K562 (cell line): ENCODE data around the gene KCTD17. TPM values are rescaled to one million over a fixed set of nuclear protein-coding genes. Genes with fewer than 3 reads are reported as not detected.

Source experiments
- ATAC-seq: fragments of 200-7000 bp; cut with Tn5 transposase; 3 replicates; pipeline ENCODE4 v1.9.1; 2020; ENCODE audit warnings: moderate library complexity
- BruUV-seq: library from RNA; stranded (reverse); fragments of 400-500 nt; replicated peaks from 2 replicates; lab custom pipeline; 2021; lab: Mats Ljungman, UMichigan
- CTCF ChIA-PET: fragments of 300-600 bp; formaldehyde crosslinking; extraction: SDS; loops from one replicate; lab custom pipeline; 2021; ENCODE audit warnings: low intra/inter-chr PET ratio; lab: Yijun Ruan, JAX
- POLR2A ChIA-PET: fragments of 300-600, 350-650 bp; sonication (Branson Sonifier 250); formaldehyde crosslinking; extraction: SDS; loops from one replicate; lab custom pipeline; 2021; ENCODE audit warnings: antibody characterized with exemption, inconsistent platforms; lab: Yijun Ruan, JAX
- DNase-seq, 4 experiments: peaks; one replicate each; pipeline versions ENCODE4 v3.0.0 to v3.0.0-alpha.2; 2011 to 2018; ENCODE audit warnings: low spot score in 3 of 4, mixed read lengths in 3 of 4; ENCODE audit errors: extremely low read depth in 1 of 4
- FAIRE-seq: peaks from 2 replicates; lab custom pipeline; 2011; peaks lifted over from hg19 to GRCh38; lab: Jason Lieb, UNC
- H2AFZ ChIP-seq: 2 replicates; pipeline ENCODE4 v1.6.0; 2011; ENCODE audit warnings: low read depth, low read length, control low read depth, inconsistent platforms
- H3K27ac ChIP-seq: fragments of 200-600 bp; 3 replicates; pipeline ENCODE4 v1.8.0; 2011; ENCODE audit warnings: low read depth, mild to moderate bottlenecking, control low read depth, inconsistent platforms, low read length, moderate library complexity, mixed read lengths; ENCODE audit errors: extremely low read depth
- H3K27me3 ChIP-seq, 2 experiments: fragments of 300-600 bp in 1 of 2; 2 replicates in 1 of 2; 3 replicates in 1 of 2; pipeline versions ENCODE4 v1.6.0 to v1.8.0; 2011; ENCODE audit warnings: inconsistent platforms in 2 of 2, low read length in 2 of 2, mild to moderate bottlenecking in 1 of 2, mixed read lengths in 1 of 2, moderate library complexity in 1 of 2; ENCODE audit not compliant: control insufficient read depth in 2 of 2, insufficient read depth in 2 of 2
- H3K36me3 ChIP-seq: fragments of 300-600 bp; 3 replicates; pipeline ENCODE4 v1.8.0; 2011; ENCODE audit warnings: mild to moderate bottlenecking, low read length, inconsistent platforms; ENCODE audit not compliant: control insufficient read depth, insufficient read depth
- H3K4me1 ChIP-seq, 2 experiments: fragments of 200-600 bp in 1 of 2; replicated peaks in 1 of 2; 2 replicates in 1 of 2; 3 replicates in 1 of 2; pipeline versions ENCODE4 v1.5.1 to v1.8.0; 2011; ENCODE audit warnings: inconsistent platforms in 2 of 2, low read length in 2 of 2, mild to moderate bottlenecking in 1 of 2, mixed read lengths in 1 of 2, moderate library complexity in 1 of 2; ENCODE audit not compliant: control insufficient read depth in 2 of 2, insufficient read depth in 2 of 2
- H3K4me2 ChIP-seq: 2 replicates; pipeline ENCODE4 v1.6.1; 2011; ENCODE audit warnings: low read length, control low read depth, inconsistent platforms, mixed read lengths; ENCODE audit not compliant: insufficient read depth
- H3K4me3 ChIP-seq: fragments of 200-600 bp; sonication (generic), shearing (Covaris generic); 2 replicates; pipeline ENCODE4 v1.5.1; 2016; ENCODE audit warnings: control low read depth, inconsistent platforms
- H3K79me2 ChIP-seq: fragments of 200-600 bp; 3 replicates; pipeline ENCODE4 v1.8.0; 2011; ENCODE audit warnings: low read length, inconsistent platforms; ENCODE audit not compliant: control insufficient read depth, insufficient read depth
- H3K9ac ChIP-seq, 2 experiments: 2 replicates each; pipeline versions ENCODE4 v1.6.0 to v1.6.1; 2011; ENCODE audit warnings: low read depth in 2 of 2, low read length in 2 of 2, control low read depth in 1 of 2, inconsistent platforms in 1 of 2, mild to moderate bottlenecking in 1 of 2, mixed read lengths in 1 of 2; ENCODE audit not compliant: insufficient read depth in 1 of 2
- H3K9me1 ChIP-seq: one replicate; pipeline ENCODE4 v1.6.0; 2011; ENCODE audit warnings: inconsistent platforms, mild to moderate bottlenecking, low read length, moderate library complexity; ENCODE audit not compliant: control insufficient read depth, insufficient read depth
- H3K9me3 ChIP-seq: replicated peaks from 2 replicates; pipeline ENCODE4 v1.5.1; 2011; ENCODE audit warnings: low read depth, low read length, inconsistent platforms; ENCODE audit not compliant: control insufficient read depth, insufficient read depth
- H4K20me1 ChIP-seq: replicated peaks from 2 replicates; pipeline ENCODE4 v1.6.1; 2011; ENCODE audit warnings: low read length, inconsistent platforms, mixed read lengths; ENCODE audit not compliant: control insufficient read depth, insufficient read depth
- BCL6 ChIP-seq: fragments of 250-450 bp; sonication (Bioruptor Pico); IDR thresholded peaks from 2 replicates; pipeline ENCODE4 v1.4.0; 2020
- BRCA1 ChIP-seq, 2 experiments: fragments of 450-650 bp in 1 of 2; sonication (generic) in 1 of 2; formaldehyde crosslinking in 1 of 2; IDR thresholded peaks; 2 replicates each; pipeline versions ENCODE4 v1.5.0 to v1.6.1; 2017 to 2020; ENCODE audit warnings: mild to moderate bottlenecking in 1 of 2, missing genetic modification reagents in 1 of 2
- CBX5 ChIP-seq: IDR thresholded peaks from 2 replicates; pipeline ENCODE4 v1.6.1; 2014; ENCODE audit warnings: low read depth, borderline replicate concordance
- CC2D1A ChIP-seq: fragments of 450-650 bp; IDR thresholded peaks from 2 replicates; pipeline ENCODE4 v1.6.1; 2017; ENCODE audit warnings: mild to moderate bottlenecking
- GABPB2 ChIP-seq: fragments of 250-450 bp; sonication (Bioruptor Pico); conservative IDR thresholded peaks from 2 replicates; pipeline ENCODE4 v1.5.1; 2021; ENCODE audit warnings: mild to moderate bottlenecking
- ILF3 ChIP-seq: fragments of 450-650 bp; IDR thresholded peaks from 2 replicates; pipeline ENCODE4 v1.6.1; 2018; ENCODE audit warnings: antibody characterized with exemption, mild to moderate bottlenecking, moderate library complexity, borderline replicate concordance
- KLF1 ChIP-seq: fragments of 450-650 bp; IDR thresholded peaks from 2 replicates; pipeline ENCODE4 v1.6.1; 2016; ENCODE audit warnings: missing genetic modification characterization, missing compliant biosample characterization
- NCOA4 ChIP-seq: fragments of 450-650 bp; IDR thresholded peaks from 2 replicates; pipeline ENCODE4 v1.6.1; 2018; ENCODE audit warnings: mild to moderate bottlenecking; ENCODE audit not compliant: partially characterized antibody
- NFYB ChIP-seq: IDR thresholded peaks from 2 replicates; pipeline ENCODE4 v1.6.1; 2011; ENCODE audit warnings: mild to moderate bottlenecking, moderate library complexity; ENCODE audit not compliant: insufficient read length; ENCODE audit errors: extremely low read depth
- NR2C1 ChIP-seq, 2 experiments: fragments of 450-650 bp; IDR thresholded peaks; 2 replicates each; pipeline ENCODE4 v1.6.1; 2017; ENCODE audit warnings: mild to moderate bottlenecking in 2 of 2, antibody characterized with exemption in 1 of 2, inconsistent platforms in 1 of 2, missing compliant biosample characterization in 1 of 2, missing genetic modification characterization in 1 of 2
- RB1 ChIP-seq: fragments of 450-650 bp; IDR thresholded peaks from 2 replicates; pipeline ENCODE4 v1.6.1; 2017; ENCODE audit warnings: low read depth, mild to moderate bottlenecking
- RBM15 ChIP-seq: fragments of 200-400 bp; formaldehyde crosslinking; IDR thresholded peaks from 2 replicates; pipeline ENCODE4 v1.6.1; 2018; ENCODE audit warnings: mild to moderate bottlenecking, low read length, moderate library complexity; ENCODE audit not compliant: insufficient read depth
- RBM39 ChIP-seq: fragments of 200-400 bp; formaldehyde crosslinking; optimal IDR thresholded peaks from 2 replicates; pipeline ENCODE3; 2018; ENCODE audit warnings: low read depth, low read length
- TCF7L2 ChIP-seq: fragments of 150-350 bp; IDR thresholded peaks from 2 replicates; pipeline ENCODE4 v1.6.1; 2016; ENCODE audit warnings: low read depth, mild to moderate bottlenecking, low read length, moderate library complexity
- ZBTB9 ChIP-seq: fragments of 450-650 bp; formaldehyde crosslinking; IDR thresholded peaks from 2 replicates; pipeline ENCODE4 v1.4.0; 2020; ENCODE audit warnings: mild to moderate bottlenecking, moderate library complexity
- ZNF232 ChIP-seq: sonication (generic); formaldehyde crosslinking; IDR thresholded peaks from 2 replicates; pipeline ENCODE4 v1.8.0; 2022; ENCODE audit warnings: mild to moderate bottlenecking, missing genetic modification reagents
- ZNF324 ChIP-seq: fragments of 250-450 bp; sonication (Bioruptor Pico); IDR thresholded peaks from 2 replicates; pipeline ENCODE4 v1.4.0; 2020; ENCODE audit warnings: mild to moderate bottlenecking
- ZNF830 ChIP-seq: fragments of 250-450 bp; sonication (Bioruptor Pico); IDR thresholded peaks from 2 replicates; pipeline ENCODE4 v1.5.0; 2021; ENCODE audit warnings: mild to moderate bottlenecking
- WGBS: fragments of 100-300 bp; shearing (Covaris generic); methylation state at CpG from one replicate; pipeline ENCODE4 v1.1.6; 2016; ENCODE audit warnings: low coverage, mixed read lengths; ENCODE audit not compliant: insufficient coverage; ENCODE audit errors: missing lambda C conversion rate; 5-methylcytosine and 5-hydroxymethylcytosine counted together
- in situ Hi-C: fragments of 300-500 bp; cut with MboI; formaldehyde crosslinking; loops from 4 replicates; pipeline ENCODE4 v1.15.0; 2018; ENCODE audit warnings: inconsistent platforms, mixed read lengths
- intact Hi-C: fragments of 100-400 bp; cut with micrococcal nuclease; formaldehyde crosslinking; loops from 2 replicates; pipeline ENCODE4 v1.14.2; 2022
- polyA plus RNA-seq, 8 experiments: library from polyadenylated mRNA; depleted of rRNA in 4 of 8; stranded (reverse) in 5 of 8; unstranded in 3 of 8; fragments of >200 nt; fragmentation: Nextera tagmentation in 2 of 8; fragmentation: Illumina TruSeq in 1 of 8; extraction: Ambion mirVana in 2 of 8; extraction: Trizol in 1 of 8; gene quantifications; 2 replicates each; pipeline versions ENCODE4 v1.2.1 to v1.2.3, GENCODE V29; 2011 to 2014; ENCODE audit warnings: inconsistent platforms in 1 of 8, missing spikeins in 1 of 8
- total RNA-seq, 7 experiments: library from RNA; depleted of rRNA in 6 of 7; stranded (reverse); fragments of >200 nt in 6 of 7; fragmentation: Illumina TruSeq in 2 of 7; extraction: Trizol in 2 of 7; gene quantifications; 2 replicates each; pipeline versions ENCODE4 v1.2.1 to v1.2.3, GENCODE V29; 2011 to 2021; ENCODE audit warnings: low replicate concordance in 1 of 7
- TF ChIP-seq, protein P1 (sequence below): sonication (generic); formaldehyde crosslinking; IDR thresholded peaks from 2 replicates; pipeline ENCODE4 v1.5.0; 2020; ENCODE audit warnings: missing genetic modification reagents

Gene KCTD17
- total and polyA plus RNA-seq, 9 of the 15 experiments (the other 6 are each of a cell fraction or from before 2014, with no cell fraction given), result 0.22 to 0.90 (median 0.49) TPM; not detected in 2

- peaks cover 7% of the 10 kb centered on the region in 2 experiments; a peak in 4 of 5 replicates for H3K4me1 ChIP-seq
- no peak for ATAC-seq
- whole genome bisulfite sequencing, result 49% methylated on average over 2 of the region's 2 CpGs
- peaks cover 2 to 10% of the 10 kb centered on the region in 2 experiments; a peak in 1 of 5 replicates for H3K27me3 ChIP-seq
- no peak overlapping the region for H3K27ac ChIP-seq
- no peaks in the 10 kb centered on the region; the same call in 1 of the 2 replicates for H4K20me1 ChIP-seq
- TF ChIP-seq RBM15 (no peak), BRCA1 (IDR thresholded peaks at IDR 0.05) (no peak), BRCA1 (CRISPR knock-in tag; IDR thresholded peaks at IDR 0.05) (no peak), KLF1 (no peak), RBM39 (no peak), ZNF232 (CRISPR knock-in tag) (no peak), GABPB2 (CRISPR knock-in tag) (no peak), ZBTB9 (no peak), NFYB (no peak), CBX5 (no peak), TCF7L2 (no peak), ILF3 (no peak), NR2C1 (IDR thresholded peaks at IDR 0.05) (no peak), NR2C1 (tag; IDR thresholded peaks at IDR 0.05) (no peak), BCL6 (CRISPR knock-in tag) (no peak), CC2D1A (no peak), ZNF830 (CRISPR knock-in tag) (no peak), ZNF324 (CRISPR knock-in tag) (no peak), NCOA4 (no peak), RB1 (no peak)
- TF ChIP-seq, protein P1, sequence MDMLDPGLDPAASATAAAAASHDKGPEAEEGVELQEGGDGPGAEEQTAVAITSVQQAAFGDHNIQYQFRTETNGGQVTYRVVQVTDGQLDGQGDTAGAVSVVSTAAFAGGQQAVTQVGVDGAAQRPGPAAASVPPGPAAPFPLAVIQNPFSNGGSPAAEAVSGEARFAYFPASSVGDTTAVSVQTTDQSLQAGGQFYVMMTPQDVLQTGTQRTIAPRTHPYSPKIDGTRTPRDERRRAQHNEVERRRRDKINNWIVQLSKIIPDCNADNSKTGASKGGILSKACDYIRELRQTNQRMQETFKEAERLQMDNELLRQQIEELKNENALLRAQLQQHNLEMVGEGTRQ (CRISPR knock-in tag), result no peak
- no TSS peak for BruUV-seq
- no peak overlapping the region for H3K4me3 ChIP-seq
- peaks cover 2% of the 10 kb centered on the region for H3K9me1 ChIP-seq
- intact Hi-C loops (no loop called here), in situ Hi-C loops (no loop called here)
- no peaks in the 10 kb centered on the region for H3K9me3 ChIP-seq
- H2AFZ ChIP-seq, result no peak overlapping the region
- no peak overlapping the region for H3K4me2 ChIP-seq
- ChIA-PET CTCF (no interaction called here), POLR2A (interaction anchor here (0.6 to 1.2 kb wide), 3 partner anchors 9 to 153 kb away, joined by 3 read pairs; no protein-coding TSS in a partner anchor)
- DNase-seq, result no peak
- H3K79me2 ChIP-seq, result no peaks in the 10 kb centered on the region
- no peaks in the 10 kb centered on the region for H3K36me3 ChIP-seq
- no peak overlapping the region for H3K9ac ChIP-seq
- no peak for FAIRE-seq
Observed at GRCh38 chr22:37009490-37009889, 42.1 kb upstream of the KCTD17 start.
